Activated CD4-positive, alpha-beta T cell treated with anti-CD3 and anti-CD28 coated beads, Interleukin-10, Interleukin-2, amounts not matched to agents 100 ng/mL and 50 ng/mL, durations not matched to agents 16 hours and 8 hours (primary cell): ENCODE results near the gene KRT14.

Source experiments
- DNase-seq: peaks from one replicate; pipeline ENCODE4 v3.0.0-alpha.2; 2020

Gene KRT14

DNA sequence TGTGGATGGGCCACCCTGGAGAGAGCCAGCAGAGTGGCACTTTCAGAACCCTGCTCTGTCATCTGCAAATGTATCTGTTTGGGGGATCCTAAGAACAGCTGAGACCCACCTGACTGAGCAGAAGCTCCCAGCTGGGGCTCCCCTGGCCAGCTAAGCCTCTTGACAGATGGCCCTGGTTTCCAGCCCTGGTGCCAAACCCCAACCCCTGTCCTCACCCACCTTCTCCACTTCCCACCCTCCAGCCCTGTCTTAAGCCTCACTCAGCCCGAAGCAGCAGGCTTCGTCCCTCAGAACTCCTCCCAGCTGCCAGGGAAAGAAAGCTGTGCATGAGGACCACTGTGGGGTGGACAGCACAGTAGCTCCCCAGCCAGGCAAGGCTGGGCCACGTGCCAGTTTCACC is 11.4 kb downstream of the KRT14 start:
- no peak for DNase-seq

DNA sequence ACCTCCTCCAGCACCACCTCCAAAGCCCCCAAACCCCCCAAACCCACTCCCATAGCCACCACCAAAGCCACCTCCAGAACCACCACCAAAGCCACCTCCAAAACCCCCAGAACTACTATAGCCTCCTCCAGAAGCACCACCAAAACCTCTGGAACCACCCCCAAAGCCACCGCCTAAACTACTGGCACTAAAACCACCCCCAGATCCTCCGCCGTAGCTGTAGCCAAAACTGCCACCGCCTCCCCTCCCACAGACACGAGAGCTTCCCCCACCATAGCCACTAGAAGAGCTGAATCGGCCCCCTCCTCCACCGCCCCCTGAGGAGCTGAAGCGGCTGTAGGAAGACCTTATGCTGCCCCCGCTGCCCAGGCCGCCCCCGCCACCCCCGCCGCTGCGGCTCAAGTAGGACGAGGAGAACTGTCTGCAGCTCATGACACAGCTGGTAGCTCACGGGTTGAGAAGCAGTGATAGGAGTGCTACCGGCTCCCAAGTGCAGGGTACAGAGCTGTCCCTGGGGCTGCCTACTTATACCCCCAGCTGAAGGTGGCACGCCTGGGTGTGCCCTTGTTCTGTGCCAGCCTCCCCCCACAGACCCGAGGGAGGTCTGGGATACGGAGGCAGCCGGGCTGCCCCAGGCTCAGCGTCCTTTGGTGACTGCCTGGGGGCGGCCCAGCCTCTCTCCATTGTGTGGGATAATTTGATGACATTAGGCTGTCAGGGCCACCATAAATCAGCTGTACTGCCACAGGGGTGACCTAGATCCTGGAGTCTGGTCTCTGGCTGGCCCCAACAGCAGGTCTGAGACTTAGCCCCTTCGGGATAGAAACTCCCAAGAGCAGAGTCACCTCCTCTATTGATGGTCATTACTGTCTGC is 14.9 kb downstream of the KRT14 start, which contains the start of gene KRT9:
Gene KRT9 (minus strand): TSS at position 499 of the 874 bp plus-strand sequence. CDS start 67 bp downstream, at position 432.
- no peak for DNase-seq

GRCh38 chr17:41567317-41567716 is 19.4 kb downstream of the KRT14 start:
- no peak for DNase-seq

GRCh38 chr17:41565338-41565737 is 21.4 kb downstream of the KRT14 start:
- no peak for DNase-seq

DNA sequence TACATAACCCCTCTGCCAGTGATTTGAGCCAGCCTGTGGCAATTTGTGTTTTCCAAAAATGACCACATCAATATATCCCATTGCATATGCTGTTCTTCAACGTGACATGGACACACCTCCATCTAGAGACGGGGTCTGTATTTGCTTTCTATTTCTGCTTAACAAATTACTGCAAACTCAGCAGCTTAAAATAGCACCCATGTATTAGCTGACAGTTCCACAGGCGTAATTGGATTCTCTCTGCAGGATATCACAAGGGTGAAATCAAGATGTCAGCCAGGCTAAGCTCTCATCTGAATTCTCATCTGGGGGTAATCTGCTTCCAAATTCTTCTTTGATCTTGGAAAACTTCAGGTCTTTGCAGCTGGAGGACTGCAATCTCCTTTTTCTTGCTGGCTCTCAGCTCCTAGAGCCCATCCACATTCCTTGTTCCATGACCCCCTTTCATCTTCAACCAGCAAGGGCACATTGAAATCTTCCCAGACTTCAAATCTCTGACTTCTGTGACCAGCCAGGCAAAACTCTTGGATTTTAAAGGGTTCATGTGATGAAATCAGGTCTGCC is 23.0 kb downstream of the KRT14 start:
- DNase-seq = no peak

DNA sequence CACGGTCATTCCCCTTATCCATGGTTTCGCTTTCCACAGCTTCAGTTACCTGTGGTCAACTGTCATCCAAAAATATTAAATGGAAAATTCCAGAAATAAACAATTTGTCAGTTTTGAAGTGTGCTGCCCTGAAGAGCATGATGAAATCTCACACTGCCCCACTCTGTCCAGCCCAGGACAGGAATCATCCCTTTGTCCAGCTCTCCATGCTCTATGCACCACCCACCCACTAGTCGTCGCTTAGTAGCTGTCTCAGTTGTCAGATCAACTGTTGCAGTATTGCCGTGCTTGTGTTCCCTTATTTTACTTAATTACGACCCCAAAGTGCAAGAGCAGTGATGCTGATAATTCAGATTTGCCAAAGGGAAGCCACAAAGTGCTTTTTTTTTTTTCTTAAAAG is 25.1 kb downstream of the KRT14 start:
- no peak for DNase-seq

DNA sequence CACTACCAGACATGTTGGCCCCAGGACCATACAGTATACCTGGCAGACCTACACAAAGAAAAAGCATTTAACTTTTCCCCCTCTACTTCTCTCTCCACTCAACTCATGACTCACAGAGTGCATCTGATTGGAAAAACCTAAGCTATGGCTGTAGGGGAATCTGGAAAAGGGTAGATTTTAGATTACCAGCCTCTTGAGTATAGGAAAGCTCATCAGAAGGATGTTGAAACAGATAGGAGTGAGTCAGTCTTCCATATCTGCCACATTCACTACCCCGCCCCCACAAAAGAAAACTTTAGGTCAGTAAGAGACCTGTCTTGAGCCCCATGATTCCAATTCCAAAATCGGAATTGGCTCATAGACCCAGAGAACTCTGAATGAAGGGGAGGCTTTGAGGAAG is 27.1 kb downstream of the KRT14 start:
- no peak for DNase-seq

DNA sequence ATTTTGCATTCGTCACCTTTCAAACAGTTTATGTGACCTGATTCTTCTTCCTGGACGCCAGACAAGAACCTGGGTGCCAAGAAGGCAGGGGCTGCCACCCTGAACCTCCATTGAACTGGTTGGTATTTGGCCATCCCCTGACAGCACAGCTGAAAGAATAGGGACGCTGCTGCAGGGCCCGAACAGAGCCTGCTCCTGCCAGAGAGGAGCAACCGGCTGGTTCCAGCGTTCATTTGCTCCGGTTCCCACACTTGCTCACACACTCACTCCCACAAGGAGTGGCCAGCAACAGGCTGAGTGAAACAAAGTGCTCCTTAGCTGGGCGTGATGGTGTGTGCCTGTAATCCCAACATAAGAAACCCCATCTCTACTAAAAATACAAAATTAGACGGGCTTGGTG is 29.8 kb downstream of the KRT14 start:
- no peak for DNase-seq

GRCh38 chr17:41556306-41556705 is 30.4 kb downstream of the KRT14 start:
- no peak for DNase-seq

- DNase-seq = no peak
Measured at GRCh38 chr17:41555105-41555887, 31.4 kb downstream of the KRT14 start.

GRCh38 chr17:41553987-41554680 is 32.6 kb downstream of the KRT14 start:
- no peak for DNase-seq

DNA sequence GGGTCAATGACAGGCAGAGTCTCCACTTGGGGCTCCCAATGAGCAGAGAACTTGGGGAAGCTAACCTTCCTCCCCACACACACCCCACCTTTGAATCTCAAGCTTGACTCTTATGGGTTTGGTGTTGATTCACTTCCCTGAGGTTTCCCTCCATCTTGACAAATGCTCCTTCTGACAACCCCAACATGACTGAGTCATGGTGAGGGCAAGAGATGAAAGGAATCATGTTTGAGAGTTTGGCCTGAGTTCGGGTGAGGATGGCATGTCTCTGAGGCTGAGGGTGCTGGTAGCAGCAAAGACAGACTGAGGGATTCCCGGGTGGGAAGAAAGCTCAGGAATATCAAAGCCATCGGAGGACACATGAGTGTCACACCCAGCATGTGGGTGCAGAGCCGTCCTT is 33.5 kb downstream of the KRT14 start:
- DNase-seq = no peak

GRCh38 chr17:41552455-41552854 is 34.2 kb downstream of the KRT14 start:
- DNase-seq = no peak

DNA sequence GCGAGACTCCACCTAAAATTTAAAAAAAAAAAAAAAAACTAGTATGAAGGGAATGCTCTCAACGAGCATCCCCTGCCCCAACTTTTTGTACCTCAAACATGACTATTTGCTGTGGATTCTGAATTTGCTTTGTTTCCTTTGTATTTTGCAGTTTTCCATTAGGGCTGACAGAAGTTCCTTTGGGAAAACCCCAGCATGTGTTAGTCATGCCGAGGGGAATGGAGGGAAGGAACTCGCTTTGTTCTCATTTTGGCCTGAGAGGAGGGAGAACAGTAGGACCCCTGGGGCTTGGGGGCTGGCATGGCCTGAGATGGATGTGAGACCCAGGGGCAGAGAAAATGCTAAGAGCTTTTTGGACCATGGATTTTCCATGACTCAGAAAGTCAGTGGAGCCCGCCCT is 35.3 kb downstream of the KRT14 start:
- DNase-seq = no peak

DNA sequence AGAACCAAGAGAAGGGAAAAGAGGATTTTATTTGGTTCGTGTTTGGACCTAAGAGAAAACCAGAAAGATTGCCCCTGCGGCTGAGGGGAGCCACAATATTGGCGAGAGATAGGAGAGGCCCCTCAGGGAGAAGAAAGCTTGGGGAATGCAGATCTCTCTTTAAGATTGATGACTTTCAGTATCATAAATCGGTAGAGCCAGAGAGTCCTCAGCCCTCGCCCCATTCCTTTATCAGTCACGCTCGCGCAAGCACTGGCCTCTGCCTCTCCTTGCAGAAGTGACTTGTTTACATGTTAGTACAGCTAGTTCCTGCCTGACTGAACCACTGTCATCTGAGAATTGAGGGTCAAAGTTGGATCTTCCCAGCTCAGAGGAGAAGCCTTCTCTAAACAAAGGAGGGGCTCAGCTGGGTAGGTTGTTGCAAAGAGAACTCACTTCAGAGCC is 37.1 kb downstream of the KRT14 start:
- no peak for DNase-seq

DNA sequence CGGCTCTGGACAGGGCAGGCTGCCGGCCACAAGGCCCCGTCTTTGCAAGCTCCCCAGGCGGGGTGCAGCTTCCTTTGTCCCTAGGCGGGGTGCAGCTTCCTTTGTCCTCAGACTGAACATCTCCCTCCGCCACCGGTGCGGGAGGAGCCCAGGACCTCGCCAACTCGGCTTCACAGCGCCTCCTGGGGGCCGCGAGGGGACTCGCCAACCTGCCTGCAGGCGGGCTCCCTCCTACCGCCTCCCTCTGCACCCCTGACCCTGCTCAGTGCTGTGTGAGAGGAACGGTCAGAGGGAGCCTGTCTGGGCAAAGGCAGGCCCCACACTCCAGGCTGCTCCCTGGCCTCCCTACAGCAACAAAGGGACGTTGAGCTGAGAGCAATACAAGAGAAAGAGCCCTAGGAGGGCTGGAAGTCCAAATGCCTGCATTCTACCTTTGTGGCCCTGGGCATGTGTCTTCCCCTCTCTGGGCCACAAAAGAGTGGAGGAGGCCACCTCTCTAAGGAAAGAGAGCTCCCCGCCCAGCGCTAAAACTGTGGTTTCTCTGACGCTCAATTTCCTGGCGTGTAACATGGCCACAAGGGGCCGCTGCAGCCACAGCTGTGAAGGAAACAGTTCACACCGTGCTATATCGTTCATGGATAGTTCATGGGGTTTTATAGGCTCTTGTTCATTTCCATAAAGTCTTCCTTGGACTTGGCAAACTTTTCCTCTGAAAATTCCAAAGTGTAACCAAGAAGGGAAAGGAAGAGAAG is 37.7 kb downstream of the KRT14 start:
- DNase-seq = peak; percentile 84

DNA sequence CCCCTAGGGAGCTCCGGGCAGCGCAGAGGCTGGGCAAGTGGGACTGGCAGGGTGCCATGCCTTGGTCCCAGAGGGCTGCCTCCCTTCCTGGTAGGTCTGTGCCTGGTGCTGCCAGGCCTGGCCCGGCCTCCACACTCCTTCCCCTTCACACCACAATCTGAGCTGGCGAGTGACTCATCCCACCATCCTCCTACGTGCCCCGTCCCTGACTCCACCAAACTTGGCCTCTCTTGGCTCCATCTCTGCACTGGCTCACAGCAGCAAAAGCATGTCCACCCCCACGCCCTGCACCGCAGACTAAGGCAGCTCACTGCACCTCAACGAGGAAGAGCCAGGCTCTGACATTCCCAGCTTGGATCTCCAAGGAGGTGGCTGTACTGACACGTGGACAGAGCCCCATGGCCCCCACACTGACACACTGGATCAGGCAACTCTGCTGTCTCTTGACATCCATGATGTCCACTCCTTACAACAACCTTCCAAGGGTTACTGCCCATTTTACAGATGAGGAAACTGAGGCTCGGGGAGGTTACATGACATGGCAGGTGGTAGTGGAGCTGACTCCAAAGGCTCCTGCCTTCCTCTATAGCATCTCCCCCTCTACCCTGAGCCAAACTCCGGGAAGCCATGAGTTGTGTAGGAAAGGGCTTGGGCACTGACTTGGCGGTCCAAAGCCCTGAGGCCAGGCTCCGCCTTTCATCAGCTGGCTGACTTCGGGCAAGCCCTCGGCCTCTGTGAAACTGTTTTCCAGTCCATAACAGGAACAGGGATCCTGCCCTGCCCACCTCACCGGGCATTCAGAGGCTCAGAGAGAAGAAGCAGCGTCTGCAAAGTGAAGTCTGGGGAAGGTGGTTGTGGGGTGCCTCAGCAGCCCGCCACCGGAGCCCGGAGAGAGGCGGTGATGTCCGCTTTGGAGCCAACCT is 38.5 kb downstream of the KRT14 start:
- peak; percentile 75 for DNase-seq

DNA sequence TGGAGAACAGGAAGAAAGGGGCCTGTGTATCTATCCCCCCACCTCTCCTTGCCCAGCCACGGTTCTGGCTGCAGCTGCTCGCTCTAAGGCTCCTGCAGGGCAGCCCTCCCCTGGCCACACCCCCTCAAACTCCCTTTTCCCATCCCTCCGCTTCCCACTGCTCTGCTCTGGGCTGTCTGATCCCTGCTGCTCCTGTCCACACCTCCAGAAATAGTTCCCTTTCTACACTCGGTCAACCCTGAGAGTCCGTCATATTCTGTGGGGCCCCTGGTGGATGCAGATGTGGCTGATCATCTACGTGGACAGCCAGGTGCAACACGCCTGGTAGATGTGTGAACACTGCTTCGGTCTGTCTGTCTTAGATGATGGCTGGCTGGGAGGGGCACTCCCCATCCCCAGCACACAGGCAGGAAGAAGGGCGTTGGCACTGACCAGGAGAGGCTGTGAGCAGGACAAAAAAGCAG is 39.3 kb downstream of the KRT14 start:
- no peak for DNase-seq

GRCh38 chr17:41546819-41547218 is 39.9 kb downstream of the KRT14 start:
- DNase-seq = no peak

- no peak for DNase-seq
Measured at GRCh38 chr17:41545829-41546410, 40.8 kb downstream of the KRT14 start.

GRCh38 chr17:41544935-41545334 is 41.8 kb downstream of the KRT14 start:
- DNase-seq = no peak
